Sigmoid colon (tissue), 7 donors: Measurements from ENCODE around the gene TAS2R43. TPM values are rescaled to one million over a fixed set of nuclear protein-coding genes. Genes with fewer than 3 reads are reported as not detected.
"Not testable (repeated sequence)": the region's sequence is repeated elsewhere in the genome, so short reads cannot be mapped to it uniquely, and the experiment has no call there.

Experiments used
- DNase-seq: peaks from one replicate; pipeline ENCODE4 v3.0.0-alpha.2; 2019
- H3K27ac ChIP-seq, 4 donors: fragments of 200-600 bp; sonication (generic); one replicate each; pipeline ENCODE4 v1.5.1; 2016 to 2019; ENCODE audit warnings: mild to moderate bottlenecking in 1 of 4
- H3K27me3 ChIP-seq, 3 donors: fragments of 200-600 bp; sonication (generic); one replicate each; pipeline ENCODE4 v1.5.1; 2019; ENCODE audit warnings: mild to moderate bottlenecking in 1 of 3
- H3K36me3 ChIP-seq, 4 donors: fragments of 200-600 bp; sonication (generic); one replicate each; pipeline ENCODE4 v1.5.1; 2016 to 2019
- H3K4me1 ChIP-seq, 4 donors: fragments of 200-600 bp; sonication (generic); one replicate each; pipeline ENCODE4 v1.5.1; 2017 to 2019
- H3K4me3 ChIP-seq, 4 donors: fragments of 200-600 bp; sonication (generic); one replicate each; pipeline ENCODE4 v1.5.1; 2017 to 2019; ENCODE audit warnings: mild to moderate bottlenecking in 2 of 4, moderate library complexity in 1 of 4
- H3K9me3 ChIP-seq, 4 donors: fragments of 200-600 bp in 3 of 4; sonication (generic) in 3 of 4; one replicate each; pipeline versions ENCODE4 v1.5.1 to v1.6.1; 2013 to 2019
- CTCF ChIP-seq, 4 experiments: fragments of 450-650 bp in 3 of 4; fragments of 200-600 bp in 1 of 4; IDR thresholded peaks; one replicate each; pipeline ENCODE4 v1.5.1; 2016 to 2019; ENCODE audit warnings: antibody characterized with exemption in 4 of 4, mild to moderate bottlenecking in 3 of 4, moderate library complexity in 2 of 4
- EP300 ChIP-seq, 4 donors: sonication (generic); formaldehyde crosslinking; IDR thresholded peaks; one replicate each; pipeline ENCODE4 v1.6.1; 2017; ENCODE audit warnings: antibody characterized with exemption in 4 of 4
- POLR2A ChIP-seq, 2 donors: fragments of 450-650 bp; IDR thresholded peaks; one replicate each; pipeline ENCODE4 v1.6.1; 2016; ENCODE audit warnings: antibody characterized with exemption in 2 of 2, mild to moderate bottlenecking in 2 of 2, moderate library complexity in 2 of 2
- POLR2AphosphoS5 ChIP-seq, 4 donors: sonication (generic); formaldehyde crosslinking; IDR thresholded peaks; one replicate each; pipeline ENCODE4 v1.6.1; 2017; ENCODE audit warnings: antibody characterized with exemption in 4 of 4
- WGBS, 2 donors: extraction: QIAGEN DNeasy Blood & Tissue Kit; methylation state at CpG; one replicate each; pipeline ENCODE4 v1.1.7; 2013; 5-methylcytosine and 5-hydroxymethylcytosine counted together
- intact Hi-C: fragments of 100-400 bp; cut with DNase I; formaldehyde crosslinking; loops from one replicate; pipeline ENCODE4 v1.15.1; 2023
- polyA plus RNA-seq, 3 donors: library from polyadenylated mRNA; stranded (reverse); fragments of 200-250 nt; gene quantifications; one replicate each; pipeline ENCODE4 v1.2.3, GENCODE V29; 2013
- total RNA-seq, 4 donors: library from RNA; depleted of rRNA; stranded (reverse); fragments of >200 nt; gene quantifications; one replicate each; pipeline ENCODE4 v1.1.0, GENCODE V29; 2016
- donor health status: healthy with polysubstance abuse.
- donor health status: Bipolar disorder and iron deficiency.
- donor health status: healthy.

Gene TAS2R43
- total and polyA plus RNA-seq, 7 donors, result 2.1 to 10.0 (median 3.6) TPM; not detected in 3

GRCh38 chr12:11107719-11108118, 15.6 kb upstream of the TAS2R43 start:
- no peak overlapping the region for H3K4me3 ChIP-seq
- H3K27me3 ChIP-seq, result no peaks in the 10 kb centered on the region
- H3K4me1 ChIP-seq, result no peaks in the 10 kb centered on the region
- H3K27ac ChIP-seq, result no peak overlapping the region
- 94 to 96% methylated on average over 1 of the region's 1 CpG for WGBS, 2 donors
- TF ChIP-seq POLR2AphosphoS5 (IDR thresholded peaks at IDR 0.05) (no peak), POLR2A (IDR thresholded peaks at IDR 0.05) (no peak), EP300 (IDR thresholded peaks at IDR 0.05) (no peak), CTCF (IDR thresholded peaks at IDR 0.05) (no peak)
- peaks cover 0 to 2% (median 0%) of the 10 kb centered on the region in 4 donors for H3K9me3 ChIP-seq
- intact Hi-C loops, result no loop called here
- no peak for DNase-seq
- no peaks in the 10 kb centered on the region for H3K36me3 ChIP-seq

GRCh38 chr12:11106288-11106687, 14.2 kb upstream of the TAS2R43 start:
- no peak for TF ChIP-seq POLR2AphosphoS5 (IDR thresholded peaks at IDR 0.05)
- TF ChIP-seq EP300 (IDR thresholded peaks at IDR 0.05), result no peak
- no peak for TF ChIP-seq CTCF (IDR thresholded peaks at IDR 0.05)
- TF ChIP-seq POLR2A (IDR thresholded peaks at IDR 0.05), result no peak
- Histone ChIP-seq H3K27me3 (no peaks in the 10 kb centered on the region), H3K4me3 (no peak overlapping the region), H3K36me3 (no peaks in the 10 kb centered on the region), H3K9me3 (peaks cover 0 to 2% (median 0%) of the 10 kb centered on the region in 4 donors), H3K4me1 (no peaks in the 10 kb centered on the region), H3K27ac (no peak overlapping the region)
- 93 to 96% methylated on average over 2 of the region's 2 CpGs for WGBS, 2 donors
- DNase-seq, result no peak
- intact Hi-C loops, result no loop called here

GRCh38 chr12:11105546-11105945, 13.4 kb upstream of the TAS2R43 start:
- intact Hi-C loops, result no loop called here
- no peaks in the 10 kb centered on the region for H3K4me1 ChIP-seq
- H3K9me3 ChIP-seq, result peaks cover 0 to 2% (median 0%) of the 10 kb centered on the region in 4 donors
- H3K27me3 ChIP-seq, result no peaks in the 10 kb centered on the region
- no peak for TF ChIP-seq CTCF (IDR thresholded peaks at IDR 0.05)
- no peak for TF ChIP-seq POLR2A (IDR thresholded peaks at IDR 0.05)
- no peak for TF ChIP-seq EP300 (IDR thresholded peaks at IDR 0.05)
- no peak for TF ChIP-seq POLR2AphosphoS5 (IDR thresholded peaks at IDR 0.05)
- no peak overlapping the region for H3K4me3 ChIP-seq
- no peak for DNase-seq
- H3K36me3 ChIP-seq, result no peaks in the 10 kb centered on the region
- WGBS, 2 donors, result 26 to 76% methylated on average over 2 of the region's 2 CpGs
- no peak overlapping the region for H3K27ac ChIP-seq

- intact Hi-C loops, result not testable (repeated sequence)
- no CpG with 5 or more reads among the region's 2 CpGs for WGBS, 2 donors
Observed at GRCh38 chr12:11094910-11095309, 2.8 kb upstream of the TAS2R43 start.

GRCh38 chr12:11089246-11089645, 2.9 kb downstream of the TAS2R43 start:
- Histone ChIP-seq H3K4me1 (no peaks in the 10 kb centered on the region), H3K27me3 (no peaks in the 10 kb centered on the region), H3K27ac (no peak overlapping the region), H3K4me3 (no peak overlapping the region), H3K36me3 (no peaks in the 10 kb centered on the region), H3K9me3 (no peaks in the 10 kb centered on the region)
- no peak for DNase-seq
- intact Hi-C loops, result no loop called here
- 0 to 87% methylated on average over 1 to 5 of the region's 5 CpGs for WGBS, 2 donors
- no peak for TF ChIP-seq POLR2AphosphoS5 (IDR thresholded peaks at IDR 0.05)

More at GRCh38 chr12:11094910-11095309, 2.8 kb upstream of the TAS2R43 start:
- H3K27me3 ChIP-seq, DNase-seq, H3K9me3 ChIP-seq, H3K36me3 ChIP-seq, H3K4me1 ChIP-seq, H3K27ac ChIP-seq, H3K4me3 ChIP-seq: not testable (repeated sequence)

GRCh38 chr12:11085419-11085818, 6.7 kb downstream of the TAS2R43 start:
- H3K4me3 ChIP-seq, result no peak overlapping the region
- H3K27ac ChIP-seq, result no peak overlapping the region
- H3K27me3 ChIP-seq, result no peaks in the 10 kb centered on the region
- TF ChIP-seq CTCF (IDR thresholded peaks at IDR 0.05) (no peak), POLR2AphosphoS5 (IDR thresholded peaks at IDR 0.05) (no peak), EP300 (IDR thresholded peaks at IDR 0.05) (no peak), POLR2A (IDR thresholded peaks at IDR 0.05) (no peak)
- no peaks in the 10 kb centered on the region for H3K36me3 ChIP-seq
- no peak for DNase-seq
- H3K4me1 ChIP-seq, result no peaks in the 10 kb centered on the region
- intact Hi-C loops, result no loop called here
- no peaks in the 10 kb centered on the region for H3K9me3 ChIP-seq
- 63% methylated on average over 3 of the region's 3 CpGs; no CpG with 5 or more reads in 1 of the 2 donors for WGBS, 2 donors
